ENCODE measurements around the gene CHRNA7. TPM values are rescaled to one million over a fixed set of nuclear protein-coding genes. Genes with fewer than 3 reads are reported as not detected.

Gene CHRNA7
- polyA plus RNA-seq, 2 of the 4 experiments (the other 2 are of a cell fraction), result 1.3 to 1.4 TPM

DNA sequence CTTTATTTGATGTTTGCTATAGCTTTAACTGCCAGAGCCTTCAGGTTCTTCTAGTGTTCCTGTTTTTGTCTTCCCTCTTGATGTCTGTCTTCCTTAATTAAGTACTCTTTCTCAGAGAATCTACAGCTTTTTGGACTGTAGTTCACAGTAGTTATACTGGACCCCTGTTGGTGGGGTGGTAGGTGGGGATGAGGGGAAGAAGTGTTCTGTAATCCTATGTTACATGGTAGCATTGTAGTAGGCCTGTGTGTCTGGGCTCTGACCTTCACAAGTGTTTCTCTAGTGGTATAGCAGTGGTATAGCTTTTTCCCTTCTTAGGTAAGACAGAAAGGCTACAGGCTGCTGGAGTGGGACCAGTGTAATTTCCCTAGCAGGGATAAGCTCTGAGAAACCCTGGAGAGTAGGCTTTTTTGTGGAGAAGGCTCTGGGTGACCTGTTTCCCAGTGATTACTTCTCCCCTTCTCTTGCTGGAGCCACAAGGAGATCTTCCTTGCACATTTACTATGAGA is 59.6 kb downstream of the CHRNA7 start (continued):
- TF ChIP-seq, protein P1, sequence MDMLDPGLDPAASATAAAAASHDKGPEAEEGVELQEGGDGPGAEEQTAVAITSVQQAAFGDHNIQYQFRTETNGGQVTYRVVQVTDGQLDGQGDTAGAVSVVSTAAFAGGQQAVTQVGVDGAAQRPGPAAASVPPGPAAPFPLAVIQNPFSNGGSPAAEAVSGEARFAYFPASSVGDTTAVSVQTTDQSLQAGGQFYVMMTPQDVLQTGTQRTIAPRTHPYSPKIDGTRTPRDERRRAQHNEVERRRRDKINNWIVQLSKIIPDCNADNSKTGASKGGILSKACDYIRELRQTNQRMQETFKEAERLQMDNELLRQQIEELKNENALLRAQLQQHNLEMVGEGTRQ (IDR thresholded peaks at IDR 0.05), result no peak
- TF ChIP-seq RFX5 (IDR thresholded peaks at IDR 0.05), result no peak
- TF ChIP-seq, protein P2, sequence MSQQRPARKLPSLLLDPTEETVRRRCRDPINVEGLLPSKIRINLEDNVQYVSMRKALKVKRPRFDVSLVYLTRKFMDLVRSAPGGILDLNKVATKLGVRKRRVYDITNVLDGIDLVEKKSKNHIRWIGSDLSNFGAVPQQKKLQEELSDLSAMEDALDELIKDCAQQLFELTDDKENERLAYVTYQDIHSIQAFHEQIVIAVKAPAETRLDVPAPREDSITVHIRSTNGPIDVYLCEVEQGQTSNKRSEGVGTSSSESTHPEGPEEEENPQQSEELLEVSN (IDR thresholded peaks at IDR 0.05; ENCODE audit: borderline replicate concordance, low read depth), result no peak
- no peak for TF ChIP-seq HDAC2 (IDR thresholded peaks at IDR 0.05)
- TF ChIP-seq, protein P3, sequence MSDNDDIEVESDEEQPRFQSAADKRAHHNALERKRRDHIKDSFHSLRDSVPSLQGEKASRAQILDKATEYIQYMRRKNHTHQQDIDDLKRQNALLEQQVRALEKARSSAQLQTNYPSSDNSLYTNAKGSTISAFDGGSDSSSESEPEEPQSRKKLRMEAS (IDR thresholded peaks at IDR 0.05), result no peak
- TF ChIP-seq FOSB (CRISPR knock-in tag; IDR thresholded peaks at IDR 0.05), result no peak
- no peak for TF ChIP-seq MAFK (IDR thresholded peaks at IDR 0.05; ENCODE audit: partially characterized antibody)

DNA sequence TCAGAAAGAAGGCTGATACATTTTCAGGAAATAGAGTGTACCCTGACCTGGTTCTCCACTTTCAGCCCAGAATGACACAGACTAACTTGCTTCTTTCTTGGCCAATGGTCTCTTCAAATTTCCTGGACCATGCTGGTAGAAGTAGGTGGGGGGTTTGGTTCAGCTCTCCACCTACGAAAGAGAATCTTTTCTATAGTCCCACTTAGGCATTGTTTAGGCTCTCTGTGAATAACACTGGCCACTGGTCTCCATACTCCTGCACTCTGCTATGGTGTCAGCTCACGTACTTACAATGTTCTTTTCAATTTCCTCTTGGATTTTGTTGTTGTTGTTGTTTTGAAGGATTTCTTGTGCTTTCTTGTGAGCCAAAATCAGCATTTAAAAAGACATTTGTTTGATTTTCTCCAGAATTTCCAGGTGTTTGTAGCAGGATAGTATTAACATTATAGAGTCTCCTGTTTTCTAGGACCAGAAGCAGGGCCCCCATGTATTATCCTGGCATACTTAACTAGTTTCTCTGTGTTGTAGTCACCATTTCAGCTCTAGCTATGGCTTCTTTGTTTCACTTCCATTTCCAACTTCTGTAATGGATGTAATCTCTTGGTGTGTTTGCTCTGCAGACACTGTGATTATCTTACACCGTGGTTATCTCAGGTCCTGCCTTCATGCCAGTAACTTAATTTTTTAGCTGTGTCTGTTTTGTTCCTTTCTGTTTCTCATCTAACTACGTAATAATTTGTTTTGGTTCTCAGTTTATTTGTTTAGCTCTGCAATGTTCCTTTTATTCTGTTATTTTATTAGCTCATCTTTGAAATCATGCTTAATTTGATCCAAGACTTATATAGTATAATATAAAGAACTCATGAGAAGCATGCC is 61.4 kb downstream of the CHRNA7 start:
- ChIA-PET CTCF (interaction anchor here (0.6 to 1.6 kb wide), 2 partner anchors 18 to 599 kb away, joined by 3 to 4 read pairs; no protein-coding TSS in a partner anchor), POLR2A (no interaction called here)
- DNase-seq (ENCODE audit: low read depth in 1 of 2, low spot score in 1 of 2) (no peak), ATAC-seq (no peak), FAIRE-seq (no peak)
- 12% methylated on average over 4 of the region's 4 CpGs for WGBS (ENCODE audit: missing lambda C conversion rate)
- Histone ChIP-seq H3K4me3 (no peak overlapping the region), H3K27ac (no peak overlapping the region), H3K4me1 (no peaks in the 10 kb centered on the region), H3K9me3 (no peaks in the 10 kb centered on the region), H3K4me2 (no peak overlapping the region)
- no peak for TF ChIP-seq MAFK (IDR thresholded peaks at IDR 0.05; ENCODE audit: partially characterized antibody)

DNA sequence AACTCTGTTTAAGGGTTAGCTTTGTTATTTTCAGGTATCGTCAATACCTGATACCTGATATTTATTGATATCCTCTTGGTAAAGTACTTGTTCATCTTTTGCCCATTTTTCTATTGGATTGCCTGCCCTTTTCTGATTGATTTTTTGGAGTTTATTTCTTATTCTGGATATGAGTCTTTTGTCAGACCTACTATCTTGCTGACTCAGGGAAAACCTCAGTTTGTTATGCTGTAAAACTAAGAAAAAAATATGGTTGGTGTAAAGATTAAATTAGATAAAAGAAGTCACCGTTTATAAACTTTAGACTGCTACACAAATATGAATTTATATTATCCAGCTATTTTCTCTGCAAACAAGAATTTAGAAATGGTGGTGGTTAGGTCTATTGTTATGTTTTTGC is 65.9 kb downstream of the CHRNA7 start:
- ChIA-PET CTCF (interaction anchor here (0.6 kb wide), 1 partner anchor 596 kb away, joined by 3 read pairs; no protein-coding TSS in a partner anchor), POLR2A (no interaction called here)
- H3K4me2 ChIP-seq, result no peak overlapping the region
- H3K9me3 ChIP-seq, result no peaks in the 10 kb centered on the region
- no peak overlapping the region for H3K4me3 ChIP-seq
- DNase-seq (ENCODE audit: low read depth in 1 of 2, low spot score in 1 of 2) (no peak), FAIRE-seq (no peak), ATAC-seq (no peak)
- no peaks in the 10 kb centered on the region for H3K4me1 ChIP-seq
- TF ChIP-seq, protein P1 (IDR thresholded peaks at IDR 0.05), result no peak
- TF ChIP-seq ZFP36 (IDR thresholded peaks at IDR 0.05; ENCODE audit: borderline replicate concordance, partially characterized antibody), result no peak
- TF ChIP-seq TP53 (CRISPR knock-in tag; IDR thresholded peaks at IDR 0.05), result no peak
- TF ChIP-seq BHLHE40 (IDR thresholded peaks at IDR 0.05; ENCODE audit: low read depth, low read length), result no peak
- TF ChIP-seq FOSB (CRISPR knock-in tag; IDR thresholded peaks at IDR 0.05), result no peak
- TF ChIP-seq MAFK (IDR thresholded peaks at IDR 0.05; ENCODE audit: partially characterized antibody), result peak; percentile 93
- TF ChIP-seq MYC (IDR thresholded peaks at IDR 0.05; ENCODE audit: borderline replicate concordance, low read length), result no peak
- WGBS (ENCODE audit: missing lambda C conversion rate), result 30% methylated on average over 2 of the region's 2 CpGs
- no peak overlapping the region for H3K27ac ChIP-seq

DNA sequence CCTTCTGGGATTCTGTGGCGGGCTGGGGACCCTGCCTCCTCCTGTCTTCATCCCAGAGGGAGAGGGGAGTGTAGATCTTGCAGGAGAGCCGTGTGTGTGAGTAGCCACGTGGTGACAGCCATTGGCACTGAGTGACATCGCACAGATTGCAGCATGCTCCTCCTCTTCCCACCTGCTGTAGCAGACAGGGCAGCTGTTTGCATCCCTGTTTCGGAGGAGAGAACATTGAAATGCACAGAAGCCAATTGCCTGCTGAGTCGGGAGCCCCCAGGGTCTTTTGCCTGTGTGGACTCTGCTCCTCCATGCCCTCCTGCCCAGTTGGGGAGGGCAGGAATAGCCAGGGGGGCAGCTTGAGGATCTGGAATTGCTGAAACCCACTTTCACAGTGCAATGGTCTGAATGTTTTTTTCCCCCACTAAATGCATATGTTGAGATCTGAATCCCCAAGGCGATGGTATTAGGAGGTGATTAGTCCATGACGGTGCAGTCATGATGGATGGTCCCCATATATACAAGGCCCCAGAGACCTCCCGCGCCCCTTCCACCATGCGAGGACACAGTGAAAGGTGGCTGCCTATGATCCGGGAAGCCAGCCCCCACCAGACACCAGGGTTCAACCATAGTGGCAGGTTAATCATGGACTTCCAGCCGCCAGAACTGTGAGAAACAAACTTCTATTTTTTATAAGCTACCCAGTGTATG is 66.8 kb downstream of the CHRNA7 start:
- no peak for DNase-seq (ENCODE audit: low read depth in 1 of 2, low spot score in 1 of 2)
- Histone ChIP-seq H3K27ac (no peak overlapping the region), H3K4me1 (no peaks in the 10 kb centered on the region), H3K9me3 (no peaks in the 10 kb centered on the region), H3K4me3 (no peak overlapping the region), H3K4me2 (no peak overlapping the region)
- 44% methylated on average over 13 of the region's 13 CpGs for WGBS (ENCODE audit: missing lambda C conversion rate)
- CTCF ChIA-PET, result no interaction called here
- FAIRE-seq, result no peak
- ATAC-seq, result no peak
- POLR2A ChIA-PET, result no interaction called here
- TF ChIP-seq EP300 (IDR thresholded peaks at IDR 0.05) (no peak), MAFK (IDR thresholded peaks at IDR 0.05; ENCODE audit: partially characterized antibody) (no peak), CBX8 (IDR thresholded peaks at IDR 0.05) (no peak), RARB (CRISPR knock-in tag; IDR thresholded peaks at IDR 0.05) (no peak), HEYL (CRISPR knock-in tag; IDR thresholded peaks at IDR 0.05) (no peak), TFCP2L1 (CRISPR knock-in tag; IDR thresholded peaks at IDR 0.05) (no peak), ZSCAN20 (CRISPR knock-in tag; IDR thresholded peaks at IDR 0.05) (no peak), EHF (CRISPR knock-in tag; IDR thresholded peaks at IDR 0.05) (no peak), MYC (IDR thresholded peaks at IDR 0.05; ENCODE audit: borderline replicate concordance, low read length) (no peak), FOSB (CRISPR knock-in tag; IDR thresholded peaks at IDR 0.05) (no peak), ZFP36 (IDR thresholded peaks at IDR 0.05; ENCODE audit: borderline replicate concordance, partially characterized antibody) (no peak)
- TF ChIP-seq, protein P4, sequence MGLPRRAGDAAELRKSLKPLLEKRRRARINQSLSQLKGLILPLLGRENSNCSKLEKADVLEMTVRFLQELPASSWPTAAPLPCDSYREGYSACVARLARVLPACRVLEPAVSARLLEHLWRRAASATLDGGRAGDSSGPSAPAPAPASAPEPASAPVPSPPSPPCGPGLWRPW (IDR thresholded peaks at IDR 0.05), result no peak
- TF ChIP-seq, protein P5, sequence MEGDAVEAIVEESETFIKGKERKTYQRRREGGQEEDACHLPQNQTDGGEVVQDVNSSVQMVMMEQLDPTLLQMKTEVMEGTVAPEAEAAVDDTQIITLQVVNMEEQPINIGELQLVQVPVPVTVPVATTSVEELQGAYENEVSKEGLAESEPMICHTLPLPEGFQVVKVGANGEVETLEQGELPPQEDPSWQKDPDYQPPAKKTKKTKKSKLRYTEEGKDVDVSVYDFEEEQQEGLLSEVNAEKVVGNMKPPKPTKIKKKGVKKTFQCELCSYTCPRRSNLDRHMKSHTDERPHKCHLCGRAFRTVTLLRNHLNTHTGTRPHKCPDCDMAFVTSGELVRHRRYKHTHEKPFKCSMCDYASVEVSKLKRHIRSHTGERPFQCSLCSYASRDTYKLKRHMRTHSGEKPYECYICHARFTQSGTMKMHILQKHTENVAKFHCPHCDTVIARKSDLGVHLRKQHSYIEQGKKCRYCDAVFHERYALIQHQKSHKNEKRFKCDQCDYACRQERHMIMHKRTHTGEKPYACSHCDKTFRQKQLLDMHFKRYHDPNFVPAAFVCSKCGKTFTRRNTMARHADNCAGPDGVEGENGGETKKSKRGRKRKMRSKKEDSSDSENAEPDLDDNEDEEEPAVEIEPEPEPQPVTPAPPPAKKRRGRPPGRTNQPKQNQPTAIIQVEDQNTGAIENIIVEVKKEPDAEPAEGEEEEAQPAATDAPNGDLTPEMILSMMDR (IDR thresholded peaks at IDR 0.05), result no peak
- TF ChIP-seq, protein P2 (IDR thresholded peaks at IDR 0.05; ENCODE audit: borderline replicate concordance, low read depth), result no peak
